Bladder microvascular endothelial cell (primary cell): ENCODE measurements around the gene EXOSC3. TPM values are rescaled to one million over a fixed set of nuclear protein-coding genes. Genes with fewer than 3 reads are reported as not detected.

Experiments
- total RNA-seq: library from RNA; depleted of rRNA; stranded (reverse); fragments of >200 nt; gene quantifications from 2 replicates; pipeline ENCODE4 v1.2.3, GENCODE V29; 2014

Gene EXOSC3
- total RNA-seq = 20.7 and 26.3 TPM in 2 replicates

GRCh38 chr9:37784616-37785483, at the start of gene EXOSC3:
Gene EXOSC3, minus strand, starts transcription at chr9:37785064. Its CDS starts 20 bp downstream, at chr9:37785044.

DNA sequence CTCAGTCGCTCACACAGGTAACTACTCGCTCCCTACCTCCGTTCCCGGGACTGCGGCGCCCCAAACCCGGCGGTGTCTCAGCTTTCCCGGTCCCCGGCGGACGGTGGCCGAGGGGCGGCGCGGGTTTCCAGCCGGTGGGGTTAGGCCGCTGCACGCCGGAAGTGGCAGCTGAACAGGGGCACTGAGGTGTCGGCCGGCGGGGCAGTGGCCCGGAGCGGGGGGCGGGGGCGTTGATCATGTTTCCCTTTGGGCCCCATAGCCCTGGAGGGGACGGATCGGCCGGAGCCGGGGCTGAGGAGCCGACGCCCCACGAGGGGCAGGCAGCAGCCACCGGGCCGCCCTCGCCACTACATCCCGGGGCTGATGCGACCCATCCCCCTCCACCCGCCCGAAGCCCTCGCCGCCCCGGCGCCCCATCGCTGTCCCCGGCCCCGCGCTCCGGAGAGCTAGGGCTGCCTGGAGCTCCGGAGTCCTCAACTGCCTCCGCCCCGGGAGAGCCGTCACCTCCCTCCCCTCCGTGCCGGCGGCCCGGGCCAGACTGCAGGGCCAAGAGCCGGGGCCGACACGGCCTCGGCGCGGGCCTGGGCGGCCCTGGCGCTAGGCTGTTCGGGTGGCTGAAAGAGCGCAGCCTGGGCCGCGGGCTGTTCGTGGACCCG, 15.9 kb upstream of the EXOSC3 start, which contains the start of gene DCAF10:
Gene DCAF10, plus strand, starts transcription at position 167 of the 656 bp plus-strand sequence. Its CDS starts 70 bp downstream, at position 237.

DNA sequence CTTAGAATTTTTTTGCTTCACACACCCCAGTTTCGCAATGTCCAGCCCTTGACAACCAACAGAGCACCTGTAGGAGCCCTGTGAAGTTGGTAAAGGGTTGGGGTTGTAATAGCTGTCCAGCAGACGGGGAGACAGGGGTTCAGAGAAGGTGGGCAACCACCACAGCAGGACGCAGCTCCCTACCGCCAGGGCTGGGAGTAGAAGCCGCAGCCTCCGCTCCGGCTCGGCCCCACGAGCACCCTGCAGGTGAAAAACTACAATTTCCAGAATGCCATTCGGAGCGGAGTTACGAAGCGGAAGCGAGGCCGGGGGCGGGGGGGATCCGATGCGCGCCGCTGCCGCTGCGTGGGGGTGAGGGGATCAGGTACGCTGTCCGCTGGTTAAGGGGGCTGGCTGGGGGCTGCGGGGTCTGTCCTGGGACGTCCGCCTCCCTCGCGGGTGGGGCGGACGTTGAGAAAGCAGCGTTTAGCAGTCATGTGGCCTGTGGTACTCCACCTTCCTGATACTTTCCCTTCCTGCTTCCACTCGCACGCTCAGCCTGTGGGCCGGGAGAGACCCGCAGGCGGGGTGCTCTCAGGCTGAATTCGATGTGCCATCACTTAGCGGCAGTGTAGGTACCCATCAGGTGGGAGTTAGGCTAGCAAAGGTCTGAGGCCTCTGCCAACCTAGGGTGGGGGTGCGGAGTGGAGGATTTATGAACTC, 31.2 kb downstream of the EXOSC3 start, which contains the start of gene TRMT10B:
Gene TRMT10B, plus strand, starts transcription at position 317 of the 702 bp plus-strand sequence. CDS start 8,127 bp downstream, outside the sequence.

Other genes with a start within 250 kb of the EXOSC3 start
- 8.4 and 15.5 TPM in 2 replicates for gene FBXO10, start 208.7 kb downstream of the EXOSC3 start, total RNA-seq
- gene TOMM5, start 192.5 kb downstream of the EXOSC3 start, total RNA-seq = 118 and 146 TPM in 2 replicates
- gene FRMPD1, start 134.1 kb downstream of the EXOSC3 start, total RNA-seq = not detected in 2 replicates
- 1.8 and 2.8 TPM in 2 replicates for gene TRMT10B, start 31.3 kb downstream of the EXOSC3 start, total RNA-seq
- gene DCAF10, start 15.7 kb upstream of the EXOSC3 start, total RNA-seq = 11.3 and 39.0 TPM in 2 replicates
- gene SLC25A51, start 119.1 kb upstream of the EXOSC3 start, total RNA-seq = 49.7 and 65.5 TPM in 2 replicates